Stimulated activated CD4-positive, alpha-beta T cell treated with anti-CD3 and anti-CD28 coated beads, Interleukin-12 subunit alpha, Interleukin-12 subunit beta, amount 100 ng/mL, for 4 hours (primary cell): Measurements from ENCODE around the gene NPY5R.

Source experiments
- DNase-seq: peaks from one replicate; pipeline ENCODE4 v3.0.0-alpha.2; 2020

The NPY5R gene

DNA sequence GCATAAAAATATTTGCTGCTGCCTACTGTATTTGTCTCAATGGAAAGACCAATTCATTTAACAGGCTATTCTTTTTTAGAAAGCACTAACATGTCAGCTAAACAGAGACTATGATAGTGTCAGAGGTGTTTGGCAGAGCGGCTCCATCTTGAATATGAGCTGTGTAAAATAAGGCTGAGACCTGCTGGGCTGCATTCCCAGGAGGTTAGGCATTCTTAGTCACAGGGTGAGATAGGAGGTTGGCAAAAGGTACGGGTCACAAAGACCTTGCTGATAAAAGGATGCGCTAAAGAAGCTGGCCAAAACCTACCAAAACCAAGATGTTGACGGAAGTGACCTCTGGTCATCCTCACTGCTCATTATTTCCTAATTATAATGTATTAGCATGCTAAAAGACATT is 41.8 kb downstream of the NPY5R start:
- DNase-seq: no peak

DNA sequence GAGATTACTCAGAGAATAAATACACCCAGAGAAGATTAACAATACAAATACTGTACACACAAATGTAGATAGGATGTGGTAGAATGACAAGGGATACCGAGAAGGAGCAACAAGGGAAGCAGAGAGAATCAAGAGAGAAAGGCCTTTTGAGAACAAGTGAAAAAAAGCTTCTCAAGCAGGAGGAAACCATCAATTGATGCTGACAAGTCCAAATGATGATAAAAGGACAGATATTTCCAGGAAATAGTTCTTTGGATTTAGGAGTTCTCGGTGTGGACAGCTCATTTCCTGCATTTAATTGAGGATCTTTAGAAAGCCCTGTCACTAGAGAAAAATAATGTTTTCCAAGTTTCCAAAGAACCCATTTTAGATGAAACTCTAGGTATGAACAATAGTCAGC is 48.1 kb downstream of the NPY5R start:
- no peak for DNase-seq

GRCh38 chr4:163392328-163392727 is 48.6 kb downstream of the NPY5R start:
- DNase-seq: no peak

GRCh38 chr4:163393471-163393870 is 49.8 kb downstream of the NPY5R start:
- no peak for DNase-seq

GRCh38 chr4:163395055-163395454 is 51.4 kb downstream of the NPY5R start:
- no peak for DNase-seq

DNA sequence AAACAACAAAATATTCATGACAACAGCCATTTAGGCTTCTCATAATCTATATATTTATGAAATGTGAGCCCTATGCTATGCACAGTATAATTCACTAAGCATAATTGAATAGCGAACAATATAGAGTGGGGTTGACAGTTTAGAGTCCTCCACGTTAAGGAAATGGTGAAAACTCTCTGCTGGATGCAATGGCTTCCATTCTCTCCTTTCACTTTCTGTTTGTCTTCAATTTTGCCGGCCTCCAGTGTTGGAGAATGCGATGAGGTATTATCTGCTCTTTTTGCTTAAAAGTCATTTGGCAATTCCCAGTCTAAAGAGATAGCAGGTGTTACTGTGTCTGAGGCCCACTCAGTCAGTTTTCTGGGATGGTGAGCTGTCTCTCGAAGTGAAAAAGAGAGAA is 52.1 kb downstream of the NPY5R start:
- no peak for DNase-seq

DNA sequence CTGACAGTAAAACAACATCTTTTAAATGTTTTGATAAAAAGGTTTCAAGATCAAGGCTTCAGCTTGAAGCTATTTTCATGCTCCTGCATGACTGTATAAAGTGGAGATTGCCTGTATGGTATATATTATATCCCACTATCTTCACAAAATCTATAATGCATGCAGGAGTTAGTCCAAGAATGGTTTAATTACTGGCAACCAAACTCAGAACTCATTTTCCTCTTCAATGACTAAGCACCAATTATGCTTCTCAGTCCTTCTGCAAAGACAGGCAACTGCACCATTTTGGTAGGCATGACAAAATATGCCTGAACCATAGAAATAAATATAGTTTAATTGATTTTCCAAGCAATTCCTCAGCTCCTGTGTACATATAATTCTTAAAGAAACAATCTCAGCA is 54.5 kb downstream of the NPY5R start:
- no peak for DNase-seq

DNA sequence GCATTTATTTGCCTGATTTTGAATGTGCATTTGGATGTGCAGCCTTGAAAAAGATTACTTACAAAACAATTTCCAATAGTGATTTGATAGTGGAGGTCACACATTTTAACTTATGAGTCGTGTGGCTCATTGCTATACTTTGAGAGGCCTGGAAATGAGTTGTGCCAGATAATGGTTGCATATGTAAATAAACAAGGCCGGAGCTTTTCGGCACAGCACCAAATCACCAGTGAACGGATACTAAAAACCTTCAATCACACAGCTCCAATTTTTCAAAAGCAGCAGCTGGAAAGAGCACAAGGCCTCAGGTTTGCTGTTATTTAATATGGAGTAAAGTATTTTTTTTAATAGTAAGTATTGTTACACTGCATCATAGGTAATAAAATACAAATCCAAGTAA is 57.2 kb downstream of the NPY5R start:
- no peak for DNase-seq
